ENCODE data around the gene SP140L. TPM values are rescaled to one million over a fixed set of nuclear protein-coding genes. Genes with fewer than 3 reads are reported as not detected.
"Not testable (repeated sequence)": the region's sequence is repeated elsewhere in the genome, so short reads cannot be mapped to it uniquely, and the experiment has no call there.

Gene SP140L
- total RNA-seq, 1 donor from 2014 or later, result 4.3 TPM

- intact Hi-C loops (cut with micrococcal nuclease), result no loop called here
- Histone ChIP-seq H3K27ac (replicated peaks) (no peak overlapping the region), H3K36me3 (peaks cover 28% of the 10 kb centered on the region), H3K9me3 (replicated peaks) (peaks cover 17% of the 10 kb centered on the region), H3K4me3 (no peak overlapping the region), H3K4me1 (peaks cover 69% of the 10 kb centered on the region), H3K27me3 (ENCODE audit: low read depth) (no peaks in the 10 kb centered on the region)
- no peak for DNase-seq
- TF ChIP-seq CTCF (IDR thresholded peaks at IDR 0.05; ENCODE audit: borderline replicate concordance), result no peak
Measured at GRCh38 chr2:230425377-230425776, 98.4 kb downstream of the SP140L start.

- Histone ChIP-seq H3K4me1 (peaks cover 37% of the 10 kb centered on the region), H3K36me3 (peaks cover 34% of the 10 kb centered on the region), H3K4me3 (no peak overlapping the region), H3K9me3 (replicated peaks) (peaks cover 33% of the 10 kb centered on the region), H3K27ac (replicated peaks) (no peak overlapping the region), H3K27me3 (ENCODE audit: low read depth) (no peaks in the 10 kb centered on the region)
- intact Hi-C loops (cut with micrococcal nuclease), result no loop called here
- no peak for DNase-seq
- no peak for TF ChIP-seq CTCF (IDR thresholded peaks at IDR 0.05; ENCODE audit: borderline replicate concordance)
Measured at GRCh38 chr2:230429513-230429912, 102.5 kb downstream of the SP140L start.

- no peak for DNase-seq
- no peak for TF ChIP-seq CTCF (IDR thresholded peaks at IDR 0.05; ENCODE audit: borderline replicate concordance)
- Histone ChIP-seq H3K36me3 (peaks cover 36% of the 10 kb centered on the region), H3K4me1 (peaks cover 20% of the 10 kb centered on the region), H3K27ac (replicated peaks) (no peak overlapping the region), H3K27me3 (ENCODE audit: low read depth) (no peaks in the 10 kb centered on the region), H3K9me3 (replicated peaks) (peaks cover 41% of the 10 kb centered on the region), H3K4me3 (no peak overlapping the region)
- intact Hi-C loops (cut with micrococcal nuclease), result no loop called here
Measured at GRCh38 chr2:230430957-230431910, 104.2 kb downstream of the SP140L start.

GRCh38 chr2:230434677-230435324, 107.8 kb downstream of the SP140L start:
- Histone ChIP-seq H3K27me3 (ENCODE audit: low read depth) (no peaks in the 10 kb centered on the region), H3K27ac (replicated peaks) (no peak overlapping the region), H3K4me3 (no peak overlapping the region), H3K4me1 (peaks cover 23% of the 10 kb centered on the region), H3K9me3 (replicated peaks) (peaks cover 38% of the 10 kb centered on the region), H3K36me3 (peaks cover 22% of the 10 kb centered on the region)
- intact Hi-C loops (cut with micrococcal nuclease), result no loop called here
- no peak for DNase-seq
- no peak for TF ChIP-seq CTCF (IDR thresholded peaks at IDR 0.05; ENCODE audit: borderline replicate concordance)

GRCh38 chr2:230435431-230435830, 108.4 kb downstream of the SP140L start:
- no peak for TF ChIP-seq CTCF (IDR thresholded peaks at IDR 0.05; ENCODE audit: borderline replicate concordance)
- peaks cover 34% of the 10 kb centered on the region for H3K9me3 ChIP-seq (replicated peaks)
- DNase-seq, result no peak
- H3K27ac ChIP-seq (replicated peaks), result no peak overlapping the region
- H3K27me3 ChIP-seq (ENCODE audit: low read depth), result no peaks in the 10 kb centered on the region
- H3K4me3 ChIP-seq, result no peak overlapping the region
- intact Hi-C loops (cut with micrococcal nuclease), result no loop called here
- H3K4me1 ChIP-seq, result peaks cover 27% of the 10 kb centered on the region
- peaks cover 16% of the 10 kb centered on the region for H3K36me3 ChIP-seq

GRCh38 chr2:230439121-230439520, 112.1 kb downstream of the SP140L start:
- peaks cover 18% of the 10 kb centered on the region for H3K9me3 ChIP-seq (replicated peaks)
- intact Hi-C loops (cut with micrococcal nuclease); H3K4me3 ChIP-seq; DNase-seq; H3K27ac ChIP-seq (replicated peaks); H3K27me3 ChIP-seq (ENCODE audit: low read depth): not testable (repeated sequence)
- H3K4me1 ChIP-seq, result peaks cover 43% of the 10 kb centered on the region
- H3K36me3 ChIP-seq, result peaks cover 27% of the 10 kb centered on the region

Measured in left ventricle myocardium inferior (tissue), 1 donor.